ENCODE data around the gene ABL2. TPM values are rescaled to one million over a fixed set of nuclear protein-coding genes. Genes with fewer than 3 reads are reported as not detected.
A peak's percentile ranks its signal among the peaks of the same experiment; 100 is the strongest.

The ABL2 gene
- total RNA-seq, 1 donor from 2014 or later, result 35.8 TPM

GRCh38 chr1:179184403-179184802 is 45.1 kb downstream of the ABL2 start:
- TF ChIP-seq CTCF (IDR thresholded peaks at IDR 0.05; ENCODE audit: insufficient read depth, low read length, severe bottlenecking), result no peak
- H3K36me3 ChIP-seq (ENCODE audit: control insufficient read depth, insufficient read depth, low read length), result no peaks in the 10 kb centered on the region
- no peak overlapping the region for H3K4me3 ChIP-seq (ENCODE audit: low read depth, low read length)
- no peaks in the 10 kb centered on the region for H3K27me3 ChIP-seq (ENCODE audit: control insufficient read depth, insufficient read depth, low read length)
- no peak for FAIRE-seq
- DNase-seq (ENCODE audit: low read depth), result no peak

- no peaks in the 10 kb centered on the region for H3K36me3 ChIP-seq (ENCODE audit: control insufficient read depth, insufficient read depth, low read length)
- no peak overlapping the region for H3K4me3 ChIP-seq (ENCODE audit: low read depth, low read length)
- no peak for TF ChIP-seq CTCF (IDR thresholded peaks at IDR 0.05; ENCODE audit: insufficient read depth, low read length, severe bottlenecking)
- FAIRE-seq, result no peak
- DNase-seq (ENCODE audit: low read depth), result no peak
- H3K27me3 ChIP-seq (ENCODE audit: control insufficient read depth, insufficient read depth, low read length), result no peaks in the 10 kb centered on the region
These were observed 45.6 kb downstream of the ABL2 start for GRCh38 chr1:179183857-179184256.

- H3K4me3 ChIP-seq (ENCODE audit: low read depth, low read length), result no peak overlapping the region
- TF ChIP-seq CTCF (IDR thresholded peaks at IDR 0.05; ENCODE audit: insufficient read depth, low read length, severe bottlenecking), result no peak
- no peaks in the 10 kb centered on the region for H3K27me3 ChIP-seq (ENCODE audit: control insufficient read depth, insufficient read depth, low read length)
- FAIRE-seq (no peak), DNase-seq (ENCODE audit: low read depth) (peak; percentile 54)
- H3K36me3 ChIP-seq (ENCODE audit: control insufficient read depth, insufficient read depth, low read length), result no peaks in the 10 kb centered on the region
These were observed 50.5 kb downstream of the ABL2 start for GRCh38 chr1:179178950-179179349.

GRCh38 chr1:179178183-179178582 is 51.3 kb downstream of the ABL2 start:
- no peak for TF ChIP-seq CTCF (IDR thresholded peaks at IDR 0.05; ENCODE audit: insufficient read depth, low read length, severe bottlenecking)
- Histone ChIP-seq H3K36me3 (ENCODE audit: control insufficient read depth, insufficient read depth, low read length) (no peaks in the 10 kb centered on the region), H3K27me3 (ENCODE audit: control insufficient read depth, insufficient read depth, low read length) (no peaks in the 10 kb centered on the region), H3K4me3 (ENCODE audit: low read depth, low read length) (no peak overlapping the region)
- DNase-seq (ENCODE audit: low read depth) (no peak), FAIRE-seq (no peak)

DNA sequence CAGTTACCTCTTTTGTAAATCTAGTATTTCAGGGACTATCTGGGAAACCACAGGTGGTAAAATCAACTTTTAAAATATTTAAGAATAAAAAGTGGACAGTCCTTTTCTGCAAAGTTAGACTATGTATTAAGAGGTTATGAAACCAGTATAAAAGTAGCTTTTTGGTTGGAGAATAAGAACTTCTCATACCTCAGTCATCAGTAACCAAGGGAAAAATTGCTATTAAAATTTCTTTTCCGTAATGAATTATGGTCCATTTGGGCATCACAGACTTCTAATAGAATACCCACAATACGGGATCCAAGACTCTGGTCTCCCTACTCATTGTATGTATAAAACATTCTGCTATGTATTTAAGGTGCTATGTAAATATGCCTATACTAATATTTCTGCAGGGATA is 51.9 kb downstream of the ABL2 start:
- TF ChIP-seq CTCF (IDR thresholded peaks at IDR 0.05; ENCODE audit: insufficient read depth, low read length, severe bottlenecking), result no peak
- no peak for FAIRE-seq
- Histone ChIP-seq H3K27me3 (ENCODE audit: control insufficient read depth, insufficient read depth, low read length) (no peaks in the 10 kb centered on the region), H3K36me3 (ENCODE audit: control insufficient read depth, insufficient read depth, low read length) (no peaks in the 10 kb centered on the region), H3K4me3 (ENCODE audit: low read depth, low read length) (no peak overlapping the region)
- DNase-seq (ENCODE audit: low read depth), result no peak

DNA sequence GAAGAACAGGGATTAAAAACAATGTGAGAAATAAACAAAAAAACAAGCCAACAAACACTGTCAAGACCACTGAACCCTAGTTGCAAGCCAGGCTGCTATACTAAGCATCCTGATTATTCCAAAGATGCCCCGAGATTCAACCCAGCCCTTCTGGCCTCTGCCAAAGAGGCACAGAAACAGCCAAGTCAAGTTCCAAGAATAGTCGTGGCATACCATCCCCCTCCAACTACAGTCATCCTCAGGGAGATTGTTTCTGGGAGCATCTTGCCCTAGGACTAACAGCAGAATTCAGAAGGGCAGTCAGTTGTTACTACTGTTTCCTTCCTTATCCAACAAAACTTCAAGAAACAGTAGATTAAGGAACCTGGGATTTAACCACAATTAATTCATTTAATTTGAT is 52.3 kb downstream of the ABL2 start:
- H3K36me3 ChIP-seq (ENCODE audit: control insufficient read depth, insufficient read depth, low read length), result no peaks in the 10 kb centered on the region
- H3K27me3 ChIP-seq (ENCODE audit: control insufficient read depth, insufficient read depth, low read length), result no peaks in the 10 kb centered on the region
- FAIRE-seq (no peak), DNase-seq (ENCODE audit: low read depth) (no peak)
- no peak overlapping the region for H3K4me3 ChIP-seq (ENCODE audit: low read depth, low read length)
- TF ChIP-seq CTCF (IDR thresholded peaks at IDR 0.05; ENCODE audit: insufficient read depth, low read length, severe bottlenecking), result no peak
